Pancreas (tissue), 10 donors: Measurements from ENCODE around the gene MYL6. TPM values are rescaled to one million over a fixed set of nuclear protein-coding genes. Genes with fewer than 3 reads are reported as not detected.

Source experiments
- ATAC-seq, 4 donors: fragments of 200-7000 bp; cut with Tn5 transposase; one replicate each; pipeline versions ENCODE4 v1.8.0 to v1.9.1; 2020; ENCODE audit warnings: mild to moderate bottlenecking in 4 of 4, moderate library complexity in 4 of 4
- DNase-seq, 6 donors: peaks; one replicate each; pipeline ENCODE4 v3.0.0-alpha.2; 2020
- FAIRE-seq: peaks from 2 replicates; lab custom pipeline; 2012; peaks lifted over from hg19 to GRCh38; lab: Jason Lieb, UNC
- H3K27ac ChIP-seq, 4 donors: fragments of 200-600 bp; sonication (generic); 1 replicate in 3 of 4; 2 replicates in 1 of 4; pipeline versions ENCODE4 v1.5.0 to v1.8.0; 2020
- H3K27me3 ChIP-seq, 4 donors: fragments of 200-600 bp; one replicate each; pipeline ENCODE4 v1.8.0; 2021
- H3K36me3 ChIP-seq, 3 donors: fragments of 200-600 bp; sonication (generic) in 1 of 3; one replicate each; pipeline versions ENCODE4 v1.5.0 to v1.8.0; 2020 to 2021
- H3K4me1 ChIP-seq, 3 donors: fragments of 200-600 bp; one replicate each; pipeline ENCODE4 v1.8.0; 2021
- H3K4me3 ChIP-seq, 4 donors: fragments of 200-600 bp; sonication (generic) in 2 of 4; one replicate each; pipeline versions ENCODE4 v1.5.0 to v1.8.0; 2020 to 2021
- H3K9me3 ChIP-seq, 4 donors: fragments of 200-600 bp; one replicate each; pipeline ENCODE4 v1.8.0; 2021
- whole genome bisulfite sequencing, 2 donors: extraction: QIAGEN DNeasy Blood & Tissue Kit; methylation state at CpG; one replicate each; pipeline ENCODE4 v1.1.7; 2013; 5-methylcytosine and 5-hydroxymethylcytosine counted together
- intact Hi-C, 3 donors: fragments of 100-400 bp; cut with DNase I; formaldehyde crosslinking; loops; one replicate each; pipeline versions ENCODE4 v1.11.1 to v1.14.2; 2022
- polyA plus RNA-seq, 2 donors: library from polyadenylated mRNA; stranded (reverse); fragments of 200-250 nt; gene quantifications; one replicate each; pipeline ENCODE4 v1.2.3, GENCODE V29; 2013
- total RNA-seq, 6 donors: library from RNA; stranded (reverse); fragmentation: NEBNext Ultra II Directional in 4 of 6; extraction: Animal tissue kit (Norgen Biotek cat#: 25700) in 4 of 6; gene quantifications; one replicate each; pipeline versions ENCODE4 v1.2.1 to v1.2.4, GENCODE V29; 2021 to 2023
- TF ChIP-seq, protein P1 (sequence below), 4 donors: fragments of 200-600 bp; sonication (generic) in 3 of 4; IDR thresholded peaks; one replicate each; pipeline versions ENCODE4 v1.5.0 to v1.8.0; 2021; ENCODE audit warnings: antibody characterized with exemption in 4 of 4
- donor health status: healthy with polysubstance abuse.
- donor health status: DM: no; HTN: no; CAD: no; lungs with moderate emphysema.
- donor health status: DM: no; HTN: no; CAD: no.
- donor health status: control.
- donor health status: control.
- donor health status: Bipolar disorder and iron deficiency.
- donor health status: DM: yes; HTN: yes; CAD: no.
- donor health status: DM: no; HTN: no; CAD: no.
- donor health status: DM: no; HTN: no; CAD: no.
- donor health status: DM: yes; HTN: yes; CAD: no.

Gene MYL6
- total and polyA plus RNA-seq, 8 donors = 270 to 1,217 (median 512) TPM

GRCh38 chr12:56198836-56199235 lies 40.7 kb downstream of the MYL6 start:
- Histone ChIP-seq H3K36me3 (no peaks in the 10 kb centered on the region), H3K4me3 (no peak overlapping the region), H3K9me3 (no peaks in the 10 kb centered on the region), H3K27ac (no peak overlapping the region), H3K4me1 (no peaks in the 10 kb centered on the region), H3K27me3 (no peaks in the 10 kb centered on the region)
- intact Hi-C loops = loop anchor here in 1 of 3 donors (10.0 kb wide), 1 partner anchor 56 kb away; the partner anchor contains the start of gene ANKRD52
- 58 to 77% methylated on average over 1 of the region's 1 CpG for WGBS, 2 donors
- FAIRE-seq (no peak), DNase-seq (no peak), ATAC-seq (no peak)
- TF ChIP-seq, protein P1, sequence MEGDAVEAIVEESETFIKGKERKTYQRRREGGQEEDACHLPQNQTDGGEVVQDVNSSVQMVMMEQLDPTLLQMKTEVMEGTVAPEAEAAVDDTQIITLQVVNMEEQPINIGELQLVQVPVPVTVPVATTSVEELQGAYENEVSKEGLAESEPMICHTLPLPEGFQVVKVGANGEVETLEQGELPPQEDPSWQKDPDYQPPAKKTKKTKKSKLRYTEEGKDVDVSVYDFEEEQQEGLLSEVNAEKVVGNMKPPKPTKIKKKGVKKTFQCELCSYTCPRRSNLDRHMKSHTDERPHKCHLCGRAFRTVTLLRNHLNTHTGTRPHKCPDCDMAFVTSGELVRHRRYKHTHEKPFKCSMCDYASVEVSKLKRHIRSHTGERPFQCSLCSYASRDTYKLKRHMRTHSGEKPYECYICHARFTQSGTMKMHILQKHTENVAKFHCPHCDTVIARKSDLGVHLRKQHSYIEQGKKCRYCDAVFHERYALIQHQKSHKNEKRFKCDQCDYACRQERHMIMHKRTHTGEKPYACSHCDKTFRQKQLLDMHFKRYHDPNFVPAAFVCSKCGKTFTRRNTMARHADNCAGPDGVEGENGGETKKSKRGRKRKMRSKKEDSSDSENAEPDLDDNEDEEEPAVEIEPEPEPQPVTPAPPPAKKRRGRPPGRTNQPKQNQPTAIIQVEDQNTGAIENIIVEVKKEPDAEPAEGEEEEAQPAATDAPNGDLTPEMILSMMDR (IDR thresholded peaks at IDR 0.05) = no peak

DNA sequence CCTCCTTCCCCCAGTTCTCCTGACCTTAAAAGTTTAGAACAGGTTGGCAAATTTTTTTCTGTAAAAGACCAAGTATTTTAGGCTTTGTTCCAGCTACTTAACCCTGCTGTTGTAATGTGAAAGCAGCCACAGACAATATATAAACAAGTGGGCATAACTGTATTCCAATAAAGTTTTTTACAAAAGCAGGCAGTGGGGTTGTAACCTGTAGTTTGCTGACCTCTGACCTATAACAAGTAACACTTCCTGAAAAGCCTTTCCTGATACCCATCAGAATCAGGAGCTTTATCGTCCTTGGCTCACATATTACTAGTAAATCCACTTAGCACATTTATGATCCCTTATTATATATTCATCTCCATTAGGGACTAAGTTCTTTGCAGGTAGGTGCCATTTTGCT lies 44.2 kb downstream of the MYL6 start:
- ATAC-seq (no peak), DNase-seq (no peak), FAIRE-seq (no peak)
- no peaks in the 10 kb centered on the region for H3K27me3 ChIP-seq
- no peak overlapping the region for H3K4me3 ChIP-seq
- no peaks in the 10 kb centered on the region for H3K9me3 ChIP-seq
- H3K27ac ChIP-seq = no peak overlapping the region
- TF ChIP-seq, protein P1 (IDR thresholded peaks at IDR 0.05) = no peak
- peaks cover 0 to 18% (median 3%) of the 10 kb centered on the region in 3 donors for H3K36me3 ChIP-seq
- intact Hi-C loops = no loop called here
- WGBS, 2 donors = 24 to 37% methylated on average over 1 of the region's 1 CpG
- H3K4me1 ChIP-seq = no peaks in the 10 kb centered on the region

DNA sequence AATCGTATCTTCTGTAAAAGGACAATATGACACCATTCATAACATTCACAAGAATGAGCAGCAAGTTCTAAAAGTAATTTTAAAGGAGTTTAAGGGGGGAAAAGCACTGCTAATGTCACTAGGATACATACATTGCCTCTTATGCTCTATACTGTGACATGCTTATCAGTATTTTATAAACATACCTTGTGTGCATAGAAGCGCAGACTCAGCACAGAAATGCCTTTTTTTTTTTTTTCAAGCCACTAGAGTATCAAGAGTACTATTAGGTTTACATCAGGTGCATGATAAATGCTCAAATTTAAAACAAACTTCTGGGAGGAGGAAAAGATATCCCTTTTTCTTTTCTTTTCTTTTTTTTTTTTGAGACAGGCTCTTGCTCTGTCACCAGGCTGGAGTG lies 44.7 kb downstream of the MYL6 start:
- Histone ChIP-seq H3K27ac (no peak overlapping the region), H3K9me3 (no peaks in the 10 kb centered on the region), H3K36me3 (peaks cover 4 to 23% (median 7%) of the 10 kb centered on the region in 3 donors), H3K4me1 (no peaks in the 10 kb centered on the region), H3K4me3 (no peak overlapping the region), H3K27me3 (no peaks in the 10 kb centered on the region)
- intact Hi-C loops = no loop called here
- WGBS, 2 donors = 51 to 60% methylated on average over 2 of the region's 2 CpGs
- no peak for ATAC-seq
- no peak for DNase-seq
- no peak for FAIRE-seq
- TF ChIP-seq, protein P1 (IDR thresholded peaks at IDR 0.05) = no peak

DNA sequence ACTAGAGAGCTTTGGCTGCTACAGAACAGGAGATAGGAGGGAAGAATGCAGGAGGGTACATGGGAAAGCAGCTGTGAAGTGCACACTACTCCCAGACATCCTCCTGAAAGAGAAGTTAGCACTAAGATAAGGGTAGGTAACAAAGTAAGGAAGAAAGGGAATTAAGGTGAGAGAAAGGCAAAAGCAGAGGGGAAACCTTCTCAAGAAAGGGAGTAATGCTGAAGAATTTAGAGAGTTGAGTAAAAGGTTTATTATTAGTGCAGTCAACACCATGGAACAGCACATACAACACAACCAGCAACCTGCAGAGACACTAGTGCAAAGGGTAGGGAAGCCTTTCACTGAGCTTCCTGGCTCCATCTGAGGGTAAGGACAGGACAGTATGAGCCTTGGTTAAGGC lies 46.1 kb downstream of the MYL6 start:
- H3K36me3 ChIP-seq = peaks cover 6 to 28% (median 12%) of the 10 kb centered on the region in 3 donors
- no peaks in the 10 kb centered on the region for H3K27me3 ChIP-seq
- H3K27ac ChIP-seq = no peak overlapping the region
- FAIRE-seq = no peak
- no peak for DNase-seq
- H3K4me1 ChIP-seq = no peaks in the 10 kb centered on the region
- ATAC-seq = no peak
- intact Hi-C loops = no loop called here
- H3K4me3 ChIP-seq = no peak overlapping the region
- TF ChIP-seq, protein P1 (IDR thresholded peaks at IDR 0.05) = no peak
- no peaks in the 10 kb centered on the region for H3K9me3 ChIP-seq

GRCh38 chr12:56205445-56205844 lies 47.3 kb downstream of the MYL6 start:
- ATAC-seq = no peak
- Histone ChIP-seq H3K27ac (no peak overlapping the region), H3K9me3 (no peaks in the 10 kb centered on the region), H3K36me3 (peaks cover 6 to 38% (median 16%) of the 10 kb centered on the region in 3 donors), H3K4me3 (no peak overlapping the region), H3K27me3 (no peaks in the 10 kb centered on the region), H3K4me1 (no peaks in the 10 kb centered on the region)
- DNase-seq = no peak
- TF ChIP-seq, protein P1 (IDR thresholded peaks at IDR 0.05) = no peak
- intact Hi-C loops = no loop called here
- no peak for FAIRE-seq
